Hematopoietic multipotent progenitor cell treated with erythropoietin and hydrocortisone succinate and interleukin-3 and kit ligand, for 8 days (in vitro differentiated cells): ENCODE data around the gene PLSCR2.
"Not testable (repeated sequence)": the region's sequence is repeated elsewhere in the genome, so short reads cannot be mapped to it uniquely, and the experiment has no call there.

Experiments used
- DNase-seq: peaks from one replicate; pipeline ENCODE4 v3.0.0-alpha.2; 2015

PLSCR2 gene

GRCh38 chr3:146414010-146414409, 55.4 kb downstream of the PLSCR2 start:
- no peak for DNase-seq

DNA sequence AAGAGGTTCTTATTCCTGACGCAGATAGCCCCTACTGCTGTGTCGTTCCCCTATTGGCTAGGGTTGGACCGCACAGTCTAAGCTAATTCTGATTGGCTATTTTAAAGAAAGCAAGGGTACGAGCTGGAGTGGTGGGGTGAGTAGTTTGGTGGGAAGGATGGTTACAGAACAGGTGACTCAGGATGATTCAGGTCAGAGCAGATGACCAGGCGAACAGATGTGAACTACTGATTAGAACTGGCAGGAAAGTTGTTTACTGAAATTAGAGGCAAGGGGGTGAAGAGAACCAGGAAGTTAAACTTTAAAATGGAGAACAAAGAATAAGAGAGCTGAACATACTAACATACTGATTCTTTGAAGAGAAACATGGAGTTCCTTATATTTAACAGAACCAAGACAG, 56.6 kb downstream of the PLSCR2 start:
- DNase-seq: not testable (repeated sequence)

- DNase-seq: no peak
Observed at GRCh38 chr3:146407956-146408355, 61.4 kb downstream of the PLSCR2 start.

- no peak for DNase-seq
Observed at GRCh38 chr3:146404436-146404835, 64.9 kb downstream of the PLSCR2 start.

- no peak for DNase-seq
Observed at GRCh38 chr3:146403792-146404191, 65.6 kb downstream of the PLSCR2 start.

DNA sequence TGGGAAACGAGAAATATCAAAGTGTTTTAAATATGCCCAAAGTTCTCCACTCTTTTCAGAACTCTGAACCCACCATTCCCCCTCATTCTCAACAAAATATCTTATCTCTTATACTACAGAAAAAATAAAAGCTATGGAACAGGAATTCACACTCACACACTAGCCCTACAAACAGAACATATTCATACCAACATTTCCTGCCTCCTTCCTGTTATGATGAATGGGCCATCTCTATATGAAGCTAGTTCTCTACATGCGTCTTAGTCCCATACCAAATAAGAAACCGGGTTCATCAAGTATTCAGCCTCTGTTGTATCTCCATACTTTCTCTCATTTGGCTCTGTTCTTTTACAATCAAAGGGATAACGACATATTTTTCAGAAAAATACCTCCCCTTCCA, 72.6 kb downstream of the PLSCR2 start:
- no peak for DNase-seq

GRCh38 chr3:146395164-146395563, 74.2 kb downstream of the PLSCR2 start:
- no peak for DNase-seq

DNA sequence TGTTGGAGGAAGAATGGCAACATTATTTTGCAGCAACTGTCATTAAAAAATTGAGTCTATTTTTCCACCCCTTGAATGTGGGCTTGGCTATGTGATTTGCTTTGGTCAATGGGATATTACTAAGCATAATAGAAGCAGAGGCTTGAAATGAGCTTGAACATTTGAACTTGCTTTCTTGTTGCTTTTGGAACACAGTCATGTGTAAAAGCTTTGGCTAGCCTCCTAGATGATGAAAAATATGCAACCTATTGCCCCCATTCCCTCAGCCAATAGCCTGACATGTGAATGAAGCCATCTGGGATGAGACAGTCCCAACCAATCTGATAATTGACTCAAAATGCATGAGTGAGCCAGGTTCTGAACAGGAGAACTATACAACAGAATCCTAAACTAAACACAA, 78.4 kb downstream of the PLSCR2 start:
- DNase-seq: no peak

DNA sequence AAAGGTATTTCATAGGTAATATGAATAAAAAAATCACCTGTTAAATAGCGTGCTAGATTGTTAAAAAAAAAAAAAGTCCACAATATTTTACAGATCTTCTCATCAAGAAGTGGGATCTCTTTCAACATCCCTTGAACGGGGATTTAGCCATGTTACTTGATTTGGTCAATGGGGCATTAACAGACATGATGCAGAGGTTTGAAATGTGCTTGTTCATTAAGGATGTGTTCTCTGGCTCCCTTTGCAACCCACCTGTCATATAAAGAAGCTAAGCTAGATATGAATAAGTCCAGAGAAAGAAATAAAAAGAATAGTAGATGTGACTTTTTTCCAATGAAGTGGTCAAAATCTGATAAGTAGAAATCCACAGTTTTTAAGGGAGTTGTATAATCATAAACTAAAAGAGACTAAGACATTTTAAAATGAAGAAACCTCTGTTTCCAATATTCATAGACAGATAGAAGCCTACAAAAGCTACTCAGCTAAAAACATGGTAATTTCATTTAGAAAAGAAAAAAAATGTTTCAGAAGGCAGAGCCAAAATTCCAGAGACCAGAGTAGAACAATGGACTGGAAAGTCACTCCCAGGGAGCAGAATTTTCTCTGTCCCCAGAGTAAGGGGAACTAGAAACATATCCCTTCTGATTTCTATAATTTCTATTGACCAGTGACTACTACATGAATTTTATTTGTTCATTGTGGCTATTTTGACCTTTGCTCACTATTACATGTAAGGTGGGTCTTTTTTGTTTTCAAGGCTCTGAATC, 79.2 kb downstream of the PLSCR2 start:
- no peak for DNase-seq

DNA sequence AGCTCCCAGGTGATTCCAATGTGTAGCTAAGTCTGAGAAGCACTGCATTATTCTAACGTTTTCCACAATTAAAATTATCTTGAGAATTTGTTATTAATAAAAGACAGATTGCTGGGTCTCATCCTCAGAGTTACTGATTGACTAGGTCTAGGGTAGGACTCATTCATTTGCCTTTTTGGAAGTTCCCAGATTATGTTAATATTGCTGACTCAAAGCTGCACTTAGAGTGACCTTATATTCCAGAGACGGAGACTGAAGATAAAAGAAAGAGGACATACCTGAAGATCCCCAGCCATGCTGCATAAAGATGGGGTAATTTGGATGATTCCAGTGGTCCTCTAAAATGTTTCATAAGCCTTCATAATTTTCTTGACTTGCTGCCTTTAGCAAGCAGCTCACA, 81.8 kb downstream of the PLSCR2 start:
- DNase-seq: no peak

GRCh38 chr3:146386936-146387335, 82.4 kb downstream of the PLSCR2 start:
- DNase-seq: no peak

GRCh38 chr3:146384786-146385185, 84.6 kb downstream of the PLSCR2 start:
- no peak for DNase-seq
